Right lobe of liver (tissue), 6 donors: ENCODE data around the gene DDIAS. TPM values are rescaled to one million over a fixed set of nuclear protein-coding genes. Genes with fewer than 3 reads are reported as not detected.
"Not testable (repeated sequence)": the region's sequence is repeated elsewhere in the genome, so short reads cannot be mapped to it uniquely, and the experiment has no call there.

Experiments
- ATAC-seq, 4 donors: fragments of 200-7000 bp; cut with Tn5 transposase; one replicate each; pipeline ENCODE4 v1.9.1; 2020; ENCODE audit warnings: mild to moderate bottlenecking in 4 of 4, moderate library complexity in 4 of 4
- DNase-seq, 3 donors: peaks; one replicate each; pipeline ENCODE4 v3.0.0-alpha.2; 2020
- H3K27ac ChIP-seq, 3 donors: fragments of 200-600 bp; one replicate each; pipeline ENCODE4 v1.8.0; 2022
- H3K27me3 ChIP-seq, 2 donors: fragments of 200-600 bp; one replicate each; pipeline ENCODE4 v1.8.0; 2022
- H3K36me3 ChIP-seq, 4 donors: fragments of 200-600 bp; sonication (generic) in 1 of 4; one replicate each; pipeline versions ENCODE4 v1.5.1 to v1.8.0; 2017 to 2022; ENCODE audit warnings: control low read depth in 1 of 4
- H3K4me1 ChIP-seq, 4 donors: fragments of 200-600 bp; sonication (generic) in 1 of 4; one replicate each; pipeline versions ENCODE4 v1.5.1 to v1.8.0; 2017 to 2022; ENCODE audit warnings: control low read depth in 1 of 4
- H3K4me3 ChIP-seq, 3 donors: fragments of 200-600 bp; one replicate each; pipeline ENCODE4 v1.8.0; 2022
- H3K9me3 ChIP-seq, 4 donors: fragments of 200-600 bp; sonication (generic) in 1 of 4; one replicate each; pipeline versions ENCODE4 v1.5.1 to v1.8.0; 2017 to 2022; ENCODE audit warnings: control low read depth in 1 of 4
- POLR2A ChIP-seq: fragments of 450-650 bp; IDR thresholded peaks from one replicate; pipeline ENCODE4 v1.6.1; 2017; ENCODE audit warnings: antibody characterized with exemption, mild to moderate bottlenecking
- WGBS: methylation state at CpG from one replicate; pipeline ENCODE4 v1.1.6; 2018; ENCODE audit warnings: low coverage, low lambda C conversion rate; ENCODE audit not compliant: insufficient coverage; ENCODE audit errors: missing lambda C conversion rate; 5-methylcytosine and 5-hydroxymethylcytosine counted together
- intact Hi-C, 2 donors: fragments of 100-400 bp; cut with DNase I; formaldehyde crosslinking; loops; one replicate each; pipeline versions ENCODE4 v1.11.2 to v1.14.1; 2022
- total RNA-seq, 6 experiments: library from RNA; depleted of rRNA in 2 of 6; stranded (reverse); fragments of >200 nt in 2 of 6; fragmentation: NEBNext Ultra II Directional in 3 of 6; extraction: Animal tissue kit (Norgen Biotek cat#: 25700) in 3 of 6; gene quantifications; one replicate each; pipeline versions ENCODE4 v1.1.0 to v1.2.4, GENCODE V29; 2016 to 2023
- TF ChIP-seq, protein P1 (sequence below), 4 donors: fragments of 200-600 bp in 3 of 4; fragments of 450-650 bp in 1 of 4; IDR thresholded peaks; one replicate each; pipeline versions ENCODE4 v1.5.1 to v1.8.0; 2016 to 2022; ENCODE audit warnings: antibody characterized with exemption in 4 of 4, mild to moderate bottlenecking in 2 of 4
- donor health status: DM: no; HTN: yes; CAD: no.
- donor health status: DM: no; HTN: no; CAD: no.
- donor health status: DM: no; HTN: no; CAD: no.
- donor health status: DM: no; HTN: yes; CAD: no.
- donor health status: DM: no; HTN: yes; CAD: no.

DDIAS gene
- total RNA-seq, 6 experiments from 2014 or later = 0.83 to 3.1 (median 1.2) TPM

DNA sequence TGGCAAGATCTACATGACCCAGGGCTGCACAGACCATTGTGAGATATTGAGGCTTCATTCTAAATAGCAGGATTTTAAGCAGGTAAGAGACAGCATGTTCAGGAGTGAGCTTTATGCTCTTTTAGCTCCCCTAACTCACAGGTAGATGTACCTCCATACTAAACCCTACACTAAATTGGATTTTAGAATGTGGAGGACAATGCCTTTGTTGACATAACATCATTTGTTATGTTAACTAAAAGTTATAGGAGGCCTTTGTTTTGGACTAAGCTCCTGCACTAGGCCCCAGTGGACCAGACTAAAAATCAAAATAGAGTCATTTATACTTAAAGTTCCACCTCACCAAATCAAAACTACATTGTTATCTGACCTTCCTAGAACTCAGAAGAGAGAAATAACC lies 6.8 kb downstream of the DDIAS start:
- DNase-seq (no peak), ATAC-seq (no peak)
- Histone ChIP-seq H3K4me1 (no peaks in the 10 kb centered on the region), H3K27ac (no peak overlapping the region), H3K9me3 (no peaks in the 10 kb centered on the region), H3K36me3 (no peaks in the 10 kb centered on the region), H3K4me3 (no peak overlapping the region), H3K27me3 (no peaks in the 10 kb centered on the region)
- no peak for TF ChIP-seq POLR2A
- TF ChIP-seq, protein P1, sequence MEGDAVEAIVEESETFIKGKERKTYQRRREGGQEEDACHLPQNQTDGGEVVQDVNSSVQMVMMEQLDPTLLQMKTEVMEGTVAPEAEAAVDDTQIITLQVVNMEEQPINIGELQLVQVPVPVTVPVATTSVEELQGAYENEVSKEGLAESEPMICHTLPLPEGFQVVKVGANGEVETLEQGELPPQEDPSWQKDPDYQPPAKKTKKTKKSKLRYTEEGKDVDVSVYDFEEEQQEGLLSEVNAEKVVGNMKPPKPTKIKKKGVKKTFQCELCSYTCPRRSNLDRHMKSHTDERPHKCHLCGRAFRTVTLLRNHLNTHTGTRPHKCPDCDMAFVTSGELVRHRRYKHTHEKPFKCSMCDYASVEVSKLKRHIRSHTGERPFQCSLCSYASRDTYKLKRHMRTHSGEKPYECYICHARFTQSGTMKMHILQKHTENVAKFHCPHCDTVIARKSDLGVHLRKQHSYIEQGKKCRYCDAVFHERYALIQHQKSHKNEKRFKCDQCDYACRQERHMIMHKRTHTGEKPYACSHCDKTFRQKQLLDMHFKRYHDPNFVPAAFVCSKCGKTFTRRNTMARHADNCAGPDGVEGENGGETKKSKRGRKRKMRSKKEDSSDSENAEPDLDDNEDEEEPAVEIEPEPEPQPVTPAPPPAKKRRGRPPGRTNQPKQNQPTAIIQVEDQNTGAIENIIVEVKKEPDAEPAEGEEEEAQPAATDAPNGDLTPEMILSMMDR (IDR thresholded peaks at IDR 0.05) = no peak
- intact Hi-C loops = loop anchor here in 1 of 2 donors (10.0 kb wide), 1 partner anchor 166 kb away; the partner anchor contains the start of gene RAB30

DNA sequence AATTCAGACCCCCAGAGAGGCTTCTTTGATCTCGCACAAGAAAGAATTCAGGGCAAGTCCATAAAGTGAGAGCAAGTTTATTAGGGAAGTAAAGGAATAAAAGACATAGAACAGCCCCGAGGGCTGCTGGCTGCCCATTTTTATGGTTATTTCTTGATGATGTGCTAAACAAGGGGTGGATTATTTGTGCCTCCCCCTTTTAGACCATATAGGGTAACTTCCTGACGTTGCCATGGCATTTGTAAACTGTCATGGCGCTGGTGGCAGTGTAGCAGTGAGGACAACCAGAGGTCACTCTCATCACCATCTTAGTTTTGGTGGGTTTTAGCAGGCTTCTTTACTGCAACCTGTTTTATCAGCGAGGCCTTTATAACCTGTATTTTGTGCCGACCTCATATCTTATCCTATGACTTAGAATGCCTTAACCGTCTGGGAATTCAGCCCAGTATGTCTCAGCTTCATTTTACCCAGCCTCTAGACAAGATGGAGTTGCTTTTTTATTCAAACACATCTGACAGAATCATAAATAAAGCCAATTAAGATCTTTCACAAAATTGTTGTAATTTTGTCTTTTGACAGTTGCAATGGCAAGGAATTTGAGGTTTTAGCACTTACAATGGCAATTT lies 7.6 kb downstream of the DDIAS start:
- H3K4me1 ChIP-seq = no peaks in the 10 kb centered on the region
- WGBS = 79% methylated on average over 5 of the region's 7 CpGs
- no peak for ATAC-seq
- no peaks in the 10 kb centered on the region for H3K36me3 ChIP-seq
- TF ChIP-seq POLR2A = no peak
- TF ChIP-seq, protein P1 (IDR thresholded peaks at IDR 0.05) = no peak
- intact Hi-C loops = loop anchor here in 1 of 2 donors (10.0 kb wide), 1 partner anchor 166 kb away; the partner anchor contains the start of gene RAB30
- no peak for DNase-seq
- H3K4me3 ChIP-seq = no peak overlapping the region
- no peak overlapping the region for H3K27ac ChIP-seq
- H3K9me3 ChIP-seq = no peaks in the 10 kb centered on the region
- no peaks in the 10 kb centered on the region for H3K27me3 ChIP-seq

DNA sequence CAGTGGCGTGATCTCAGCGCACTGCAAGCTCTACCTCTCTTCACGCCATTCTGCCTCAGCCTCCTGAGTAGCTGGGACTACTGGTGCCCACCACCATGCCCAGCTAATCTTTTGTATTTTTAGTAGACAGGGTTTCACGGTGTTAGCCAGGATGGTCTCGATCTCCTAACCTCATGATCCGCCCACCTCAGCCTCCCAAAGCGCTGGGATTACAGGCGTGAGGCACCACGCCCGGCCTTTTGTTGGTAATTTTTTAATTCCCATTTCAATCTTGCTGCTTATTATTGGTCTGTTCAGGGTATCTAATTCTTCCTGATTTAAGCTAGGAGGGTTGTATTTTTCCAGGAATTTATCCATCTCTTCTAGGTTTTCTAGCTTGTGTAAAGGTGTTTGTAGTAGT lies 18.2 kb downstream of the DDIAS start:
- ATAC-seq, intact Hi-C loops, H3K27ac ChIP-seq: not testable (repeated sequence)

DNA sequence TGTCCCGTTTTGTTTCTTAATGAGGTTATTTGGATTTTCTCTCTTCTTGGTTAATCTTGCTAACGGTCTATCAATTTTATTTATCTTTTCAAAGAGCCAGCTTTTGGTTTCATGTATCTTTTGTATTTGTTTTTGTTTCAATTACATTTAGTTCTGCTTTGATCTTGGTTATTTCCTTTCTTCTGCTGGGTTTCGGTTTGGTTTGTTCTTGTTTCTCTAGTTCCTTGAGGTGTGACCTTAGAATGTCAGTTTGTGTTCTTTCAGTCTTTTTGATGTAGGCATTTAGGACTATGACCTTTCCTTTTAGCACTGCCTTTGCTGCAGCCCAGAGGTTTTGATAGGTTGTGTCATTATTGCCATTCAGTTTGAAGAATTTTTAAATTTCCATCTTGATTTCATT lies 18.7 kb downstream of the DDIAS start:
- intact Hi-C loops, H3K4me1 ChIP-seq, H3K9me3 ChIP-seq, H3K27me3 ChIP-seq, H3K4me3 ChIP-seq, ATAC-seq, H3K36me3 ChIP-seq, H3K27ac ChIP-seq, DNase-seq: not testable (repeated sequence)
- WGBS = 56% methylated on average over 3 of the region's 3 CpGs

More for the DNA sequence above, 18.2 kb downstream of the DDIAS start:
- H3K36me3 ChIP-seq, H3K27me3 ChIP-seq, DNase-seq, H3K4me3 ChIP-seq, H3K4me1 ChIP-seq, H3K9me3 ChIP-seq: not testable (repeated sequence)
- 97% methylated on average over 9 of the region's 10 CpGs for WGBS

DNA sequence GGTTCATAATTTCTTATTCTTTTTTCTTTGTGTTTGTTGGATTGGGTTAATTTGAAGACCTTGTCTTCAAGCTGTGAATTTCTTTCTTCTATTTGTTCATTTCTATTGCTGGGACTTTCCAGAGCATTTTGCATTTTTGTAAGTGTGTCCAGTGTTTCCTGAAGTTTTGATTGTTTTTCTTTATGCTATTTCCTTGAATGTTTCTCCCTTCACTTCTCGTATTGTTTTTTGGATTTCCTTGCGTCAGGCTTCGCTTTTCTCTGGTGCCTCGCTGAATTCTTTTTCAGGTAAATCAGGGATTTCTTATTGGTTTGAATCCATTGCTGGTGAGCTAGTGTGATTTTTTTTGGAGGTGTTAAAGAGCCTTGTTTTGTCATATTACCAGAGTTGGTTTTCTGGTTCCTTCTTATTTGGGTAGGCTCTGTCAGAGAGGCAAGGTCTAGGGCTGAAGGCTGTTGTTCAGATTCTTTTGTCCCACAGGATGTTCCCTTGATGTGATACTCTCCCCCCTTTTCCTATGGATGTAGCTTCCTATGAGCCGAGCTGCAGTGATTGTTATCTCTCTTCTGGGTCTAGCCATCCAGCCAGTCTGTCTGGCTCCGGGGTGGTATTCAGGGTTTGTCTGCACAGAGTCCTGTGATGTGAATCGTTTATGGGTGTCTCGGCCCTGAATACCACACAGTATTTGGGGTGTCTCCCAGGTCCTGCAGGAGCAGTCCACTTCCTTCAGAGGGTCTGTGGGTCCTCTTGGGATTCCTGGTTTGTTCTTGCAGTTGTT lies 21.0 kb downstream of the DDIAS start:
- intact Hi-C loops, DNase-seq, H3K27me3 ChIP-seq, ATAC-seq, H3K4me3 ChIP-seq, H3K27ac ChIP-seq, H3K9me3 ChIP-seq, H3K4me1 ChIP-seq, H3K36me3 ChIP-seq: not testable (repeated sequence)
- WGBS = 69% methylated on average over 5 of the region's 8 CpGs

DNA sequence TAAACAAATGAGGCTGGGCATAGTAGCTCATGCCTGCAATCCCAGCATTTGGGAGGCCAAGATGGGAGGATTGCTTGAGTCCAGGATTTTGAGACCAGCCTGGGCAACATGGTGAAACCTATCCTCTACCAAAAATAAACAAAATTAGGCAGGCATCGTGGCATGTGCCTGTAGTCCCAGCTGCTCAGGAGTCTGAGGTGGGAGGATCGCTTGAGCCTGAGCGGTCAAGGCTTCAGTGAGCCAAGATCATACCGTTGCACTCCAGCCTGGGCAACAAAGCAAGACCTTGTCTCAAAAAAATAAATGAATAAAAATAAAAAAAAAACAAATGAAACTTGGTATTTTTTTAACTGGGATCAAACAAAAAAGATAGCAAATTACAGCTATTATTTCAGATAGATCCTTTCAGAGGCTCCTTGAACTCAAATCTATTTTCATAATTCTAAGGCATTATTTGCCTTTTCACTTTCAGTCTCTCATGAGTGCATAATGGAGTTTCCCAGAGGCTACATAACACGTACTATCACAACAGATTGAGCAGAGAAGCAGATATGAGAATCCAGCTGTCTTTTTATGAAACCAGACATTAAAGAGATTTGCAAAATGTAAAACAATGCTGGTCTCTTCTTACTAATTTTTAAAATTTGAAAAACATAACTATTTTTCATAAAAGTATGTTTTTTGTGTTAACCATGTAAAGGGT lies 23.1 kb downstream of the DDIAS start:
- 89% methylated on average over 5 of the region's 5 CpGs for WGBS
- no peak for ATAC-seq

More for the DNA sequence above, 23.1 kb downstream of the DDIAS start:
- Histone ChIP-seq H3K9me3 (no peaks in the 10 kb centered on the region), H3K27ac (no peak overlapping the region), H3K27me3 (no peaks in the 10 kb centered on the region), H3K4me1 (no peaks in the 10 kb centered on the region), H3K4me3 (no peak overlapping the region), H3K36me3 (no peaks in the 10 kb centered on the region)
- intact Hi-C loops = no loop called here
- TF ChIP-seq, protein P1 (IDR thresholded peaks at IDR 0.05) = no peak
- DNase-seq = no peak
